ENCODE results near the gene DLG1.
A peak's percentile ranks its signal among the peaks of the same experiment; 100 is the strongest.

DLG1 gene

GRCh38 chr3:197030379-197031314 lies 267.8 kb downstream of the DLG1 start:
- DNase-seq (ENCODE audit: low read depth in 2 of 2) = no peak

- DNase-seq (ENCODE audit: low read depth in 2 of 2) = peak; percentile 12 to 35
These were observed 268.8 kb downstream of the DLG1 start, which contains the start of gene MELTF for GRCh38 chr3:197029511-197030167. Gene MELTF (minus strand): TSS chr3:197029817. CDS start chr3:197029702, 115 bp downstream.

- no peak for DNase-seq (ENCODE audit: low read depth in 2 of 2)
These were observed 269.5 kb downstream of the DLG1 start for GRCh38 chr3:197028728-197029510.

GRCh38 chr3:197027896-197028727 lies 270.3 kb downstream of the DLG1 start:
- DNase-seq (ENCODE audit: low read depth in 2 of 2) = no peak

- no peak for DNase-seq (ENCODE audit: low read depth in 2 of 2)
These were observed 271.1 kb downstream of the DLG1 start for GRCh38 chr3:197027151-197027895.

- DNase-seq (ENCODE audit: low read depth in 2 of 2) = no peak
These were observed 271.9 kb downstream of the DLG1 start for GRCh38 chr3:197026481-197026866.

GRCh38 chr3:197025736-197026480 lies 272.5 kb downstream of the DLG1 start:
- DNase-seq (ENCODE audit: low read depth in 2 of 2) = no peak

- DNase-seq (ENCODE audit: low read depth in 2 of 2) = no peak
These were observed 273.3 kb downstream of the DLG1 start for GRCh38 chr3:197024881-197025735.

GRCh38 chr3:197023998-197024651 lies 274.3 kb downstream of the DLG1 start:
- DNase-seq (ENCODE audit: low read depth in 2 of 2) = no peak

- DNase-seq (ENCODE audit: low read depth in 2 of 2) = no peak
These were observed 275.0 kb downstream of the DLG1 start for GRCh38 chr3:197023241-197023997.

- DNase-seq (ENCODE audit: low read depth in 2 of 2) = no peak
These were observed 275.8 kb downstream of the DLG1 start for GRCh38 chr3:197022405-197023231.

GRCh38 chr3:197021729-197022404 lies 276.5 kb downstream of the DLG1 start:
- no peak for DNase-seq (ENCODE audit: low read depth in 2 of 2)

- no peak for DNase-seq (ENCODE audit: low read depth in 2 of 2)
These were observed 277.2 kb downstream of the DLG1 start for GRCh38 chr3:197021231-197021630.

GRCh38 chr3:197019535-197019934 lies 278.9 kb downstream of the DLG1 start:
- no peak for DNase-seq (ENCODE audit: low read depth in 2 of 2)

- no peak for DNase-seq (ENCODE audit: low read depth in 2 of 2)
These were observed 279.4 kb downstream of the DLG1 start for GRCh38 chr3:197019021-197019420.

GRCh38 chr3:197017003-197017402 lies 281.4 kb downstream of the DLG1 start:
- no peak for DNase-seq (ENCODE audit: low read depth in 2 of 2)

Data from stimulated activated CD8-positive, alpha-beta memory T cell treated with anti-CD3 and anti-CD28 coated beads, Interleukin-15, amount 100 ng/mL, for 4 hours (primary cell).